ENCODE measurements around the gene PSMD10.

The PSMD10 gene

GRCh38 chrX:108059801-108060200 is 31.5 kb downstream of the PSMD10 start:
- Histone ChIP-seq H3K4me2 (ENCODE audit: low read length) (no peak overlapping the region), H3K9me2 (ENCODE audit: low read depth, low read length) (no peaks in the 10 kb centered on the region), H3K27ac (ENCODE audit: low read depth, low read length, poor library complexity, severe bottlenecking) (no peak overlapping the region), H4K20me1 (ENCODE audit: insufficient read depth, low read length) (no peaks in the 10 kb centered on the region), H3K4me1 (ENCODE audit: insufficient read depth, low read length, severe bottlenecking) (no peaks in the 10 kb centered on the region), H2AFZ (ENCODE audit: low read length) (no peak overlapping the region), H3K36me3 (ENCODE audit: insufficient read depth, low read length) (no peaks in the 10 kb centered on the region), H3K27me3 (ENCODE audit: insufficient read depth, low read length) (no peaks in the 10 kb centered on the region), H3F3A (ENCODE audit: insufficient read depth, low read length) (no peaks in the 10 kb centered on the region), H3K9ac (ENCODE audit: low read length) (no peak overlapping the region), H3K9me3 (ENCODE audit: low read length) (no peaks in the 10 kb centered on the region), H3K79me2 (ENCODE audit: insufficient read depth, low read length) (no peaks in the 10 kb centered on the region), H3K4me3 (ENCODE audit: low read depth, low read length, poor library complexity, severe bottlenecking) (no peak overlapping the region)
- TF ChIP-seq CTCF (IDR thresholded peaks at IDR 0.05; ENCODE audit: low read length) (no peak), EZH2 (IDR thresholded peaks at IDR 0.05; ENCODE audit: borderline replicate concordance, low read length) (no peak)

GRCh38 chrX:108055546-108055945 is 35.8 kb downstream of the PSMD10 start:
- H4K20me1 ChIP-seq (ENCODE audit: insufficient read depth, low read length) = no peaks in the 10 kb centered on the region
- H3K9me2 ChIP-seq (ENCODE audit: low read depth, low read length) = no peaks in the 10 kb centered on the region
- no peak overlapping the region for H3K4me3 ChIP-seq (ENCODE audit: low read depth, low read length, poor library complexity, severe bottlenecking)
- H2AFZ ChIP-seq (ENCODE audit: low read length) = no peak overlapping the region
- H3K27ac ChIP-seq (ENCODE audit: low read depth, low read length, poor library complexity, severe bottlenecking) = no peak overlapping the region
- H3K9ac ChIP-seq (ENCODE audit: low read length) = no peak overlapping the region
- TF ChIP-seq EZH2 (IDR thresholded peaks at IDR 0.05; ENCODE audit: borderline replicate concordance, low read length) = no peak
- no peak for TF ChIP-seq CTCF (IDR thresholded peaks at IDR 0.05; ENCODE audit: low read length)
- H3F3A ChIP-seq (ENCODE audit: insufficient read depth, low read length) = no peaks in the 10 kb centered on the region
- no peaks in the 10 kb centered on the region for H3K9me3 ChIP-seq (ENCODE audit: low read length)
- H3K79me2 ChIP-seq (ENCODE audit: insufficient read depth, low read length) = no peaks in the 10 kb centered on the region
- no peaks in the 10 kb centered on the region for H3K4me1 ChIP-seq (ENCODE audit: insufficient read depth, low read length, severe bottlenecking)
- no peaks in the 10 kb centered on the region for H3K27me3 ChIP-seq (ENCODE audit: insufficient read depth, low read length)
- H3K4me2 ChIP-seq (ENCODE audit: low read length) = no peak overlapping the region
- no peaks in the 10 kb centered on the region for H3K36me3 ChIP-seq (ENCODE audit: insufficient read depth, low read length)

- no peaks in the 10 kb centered on the region for H3F3A ChIP-seq (ENCODE audit: insufficient read depth, low read length)
- H3K36me3 ChIP-seq (ENCODE audit: insufficient read depth, low read length) = no peaks in the 10 kb centered on the region
- no peak overlapping the region for H3K27ac ChIP-seq (ENCODE audit: low read depth, low read length, poor library complexity, severe bottlenecking)
- H4K20me1 ChIP-seq (ENCODE audit: insufficient read depth, low read length) = no peaks in the 10 kb centered on the region
- H2AFZ ChIP-seq (ENCODE audit: low read length) = no peak overlapping the region
- no peaks in the 10 kb centered on the region for H3K27me3 ChIP-seq (ENCODE audit: insufficient read depth, low read length)
- H3K9ac ChIP-seq (ENCODE audit: low read length) = no peak overlapping the region
- no peaks in the 10 kb centered on the region for H3K4me1 ChIP-seq (ENCODE audit: insufficient read depth, low read length, severe bottlenecking)
- no peak overlapping the region for H3K4me3 ChIP-seq (ENCODE audit: low read depth, low read length, poor library complexity, severe bottlenecking)
- no peaks in the 10 kb centered on the region for H3K79me2 ChIP-seq (ENCODE audit: insufficient read depth, low read length)
- TF ChIP-seq CTCF (IDR thresholded peaks at IDR 0.05; ENCODE audit: low read length) (no peak), EZH2 (IDR thresholded peaks at IDR 0.05; ENCODE audit: borderline replicate concordance, low read length) (no peak)
- no peak overlapping the region for H3K4me2 ChIP-seq (ENCODE audit: low read length)
- no peaks in the 10 kb centered on the region for H3K9me3 ChIP-seq (ENCODE audit: low read length)
- H3K9me2 ChIP-seq (ENCODE audit: low read depth, low read length) = no peaks in the 10 kb centered on the region
Observed at GRCh38 chrX:108053218-108053617, 38.1 kb downstream of the PSMD10 start.
